HL-60 (cell line): ENCODE data around the gene TASOR2.

ENCODE experiments used
- DNase-seq, 2 experiments: peaks; one replicate each; pipeline ENCODE4 v3.0.0-alpha.2; 2010 to 2020; ENCODE audit warnings: low read depth in 1 of 2, low spot score in 1 of 2
- H3K27ac ChIP-seq: fragments of 250-450 bp; sonication (Bioruptor Pico); replicated peaks from 2 replicates; pipeline ENCODE4 v1.5.1; 2020; ENCODE audit warnings: mild to moderate bottlenecking, moderate library complexity
- H3K27me3 ChIP-seq: fragments of 250-450 bp; sonication (Bioruptor Pico); 2 replicates; pipeline ENCODE4 v1.5.1; 2021; ENCODE audit warnings: mild to moderate bottlenecking, moderate library complexity; ENCODE audit not compliant: insufficient read depth, poor library complexity, severe bottlenecking
- H3K4me3 ChIP-seq: replicated peaks from 2 replicates; pipeline ENCODE4 v1.5.1; 2011; ENCODE audit warnings: mild to moderate bottlenecking, control low read depth, low read length; ENCODE audit not compliant: insufficient read depth
- GABPA ChIP-seq: IDR thresholded peaks from 2 replicates; pipeline ENCODE4 v1.6.1; 2012; ENCODE audit warnings: low read depth
- POLR2AphosphoS5 ChIP-seq: IDR thresholded peaks from 2 replicates; pipeline ENCODE4 v1.6.1; 2012; ENCODE audit warnings: low read depth
- SPI1 ChIP-seq: IDR thresholded peaks from 2 replicates; pipeline ENCODE4 v1.6.1; 2012; ENCODE audit warnings: low read depth, mild to moderate bottlenecking, borderline replicate concordance
- TF ChIP-seq, protein P1 (sequence below): IDR thresholded peaks from 2 replicates; pipeline ENCODE4 v1.6.1; 2012; ENCODE audit warnings: low read depth; ENCODE audit not compliant: insufficient replicate concordance
- TF ChIP-seq, protein P2 (sequence below): IDR thresholded peaks from one replicate; pipeline ENCODE4 v1.5.1; 2011; ENCODE audit warnings: low read length, control low read depth, inconsistent platforms; ENCODE audit not compliant: insufficient read depth

Gene TASOR2

DNA sequence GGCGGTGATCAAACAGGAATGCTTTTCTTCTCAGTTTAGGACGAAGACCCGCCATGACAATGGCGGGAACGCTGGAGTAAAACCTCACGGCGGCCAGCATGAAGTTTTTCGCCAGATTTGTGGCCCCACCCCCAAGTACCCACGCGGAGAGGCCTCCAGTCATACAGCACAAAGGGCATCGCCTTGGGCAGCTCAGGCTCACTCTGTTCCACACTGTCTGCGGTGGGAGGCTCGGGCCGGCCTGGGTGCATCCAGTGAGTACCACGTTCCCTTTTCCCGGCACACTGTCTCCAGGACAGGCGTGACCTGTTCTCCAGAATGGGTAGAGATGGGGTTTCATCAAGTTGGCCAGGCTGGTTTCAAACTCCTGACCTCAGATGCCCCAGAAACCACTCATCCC lies 45.6 kb upstream of the TASOR2 start:
- no peak overlapping the region for H3K4me3 ChIP-seq
- TF ChIP-seq GABPA (no peak), SPI1 (no peak), POLR2AphosphoS5 (no peak)
- TF ChIP-seq, protein P1, sequence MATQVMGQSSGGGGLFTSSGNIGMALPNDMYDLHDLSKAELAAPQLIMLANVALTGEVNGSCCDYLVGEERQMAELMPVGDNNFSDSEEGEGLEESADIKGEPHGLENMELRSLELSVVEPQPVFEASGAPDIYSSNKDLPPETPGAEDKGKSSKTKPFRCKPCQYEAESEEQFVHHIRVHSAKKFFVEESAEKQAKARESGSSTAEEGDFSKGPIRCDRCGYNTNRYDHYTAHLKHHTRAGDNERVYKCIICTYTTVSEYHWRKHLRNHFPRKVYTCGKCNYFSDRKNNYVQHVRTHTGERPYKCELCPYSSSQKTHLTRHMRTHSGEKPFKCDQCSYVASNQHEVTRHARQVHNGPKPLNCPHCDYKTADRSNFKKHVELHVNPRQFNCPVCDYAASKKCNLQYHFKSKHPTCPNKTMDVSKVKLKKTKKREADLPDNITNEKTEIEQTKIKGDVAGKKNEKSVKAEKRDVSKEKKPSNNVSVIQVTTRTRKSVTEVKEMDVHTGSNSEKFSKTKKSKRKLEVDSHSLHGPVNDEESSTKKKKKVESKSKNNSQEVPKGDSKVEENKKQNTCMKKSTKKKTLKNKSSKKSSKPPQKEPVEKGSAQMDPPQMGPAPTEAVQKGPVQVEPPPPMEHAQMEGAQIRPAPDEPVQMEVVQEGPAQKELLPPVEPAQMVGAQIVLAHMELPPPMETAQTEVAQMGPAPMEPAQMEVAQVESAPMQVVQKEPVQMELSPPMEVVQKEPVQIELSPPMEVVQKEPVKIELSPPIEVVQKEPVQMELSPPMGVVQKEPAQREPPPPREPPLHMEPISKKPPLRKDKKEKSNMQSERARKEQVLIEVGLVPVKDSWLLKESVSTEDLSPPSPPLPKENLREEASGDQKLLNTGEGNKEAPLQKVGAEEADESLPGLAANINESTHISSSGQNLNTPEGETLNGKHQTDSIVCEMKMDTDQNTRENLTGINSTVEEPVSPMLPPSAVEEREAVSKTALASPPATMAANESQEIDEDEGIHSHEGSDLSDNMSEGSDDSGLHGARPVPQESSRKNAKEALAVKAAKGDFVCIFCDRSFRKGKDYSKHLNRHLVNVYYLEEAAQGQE, result no peak
- TF ChIP-seq, protein P2, sequence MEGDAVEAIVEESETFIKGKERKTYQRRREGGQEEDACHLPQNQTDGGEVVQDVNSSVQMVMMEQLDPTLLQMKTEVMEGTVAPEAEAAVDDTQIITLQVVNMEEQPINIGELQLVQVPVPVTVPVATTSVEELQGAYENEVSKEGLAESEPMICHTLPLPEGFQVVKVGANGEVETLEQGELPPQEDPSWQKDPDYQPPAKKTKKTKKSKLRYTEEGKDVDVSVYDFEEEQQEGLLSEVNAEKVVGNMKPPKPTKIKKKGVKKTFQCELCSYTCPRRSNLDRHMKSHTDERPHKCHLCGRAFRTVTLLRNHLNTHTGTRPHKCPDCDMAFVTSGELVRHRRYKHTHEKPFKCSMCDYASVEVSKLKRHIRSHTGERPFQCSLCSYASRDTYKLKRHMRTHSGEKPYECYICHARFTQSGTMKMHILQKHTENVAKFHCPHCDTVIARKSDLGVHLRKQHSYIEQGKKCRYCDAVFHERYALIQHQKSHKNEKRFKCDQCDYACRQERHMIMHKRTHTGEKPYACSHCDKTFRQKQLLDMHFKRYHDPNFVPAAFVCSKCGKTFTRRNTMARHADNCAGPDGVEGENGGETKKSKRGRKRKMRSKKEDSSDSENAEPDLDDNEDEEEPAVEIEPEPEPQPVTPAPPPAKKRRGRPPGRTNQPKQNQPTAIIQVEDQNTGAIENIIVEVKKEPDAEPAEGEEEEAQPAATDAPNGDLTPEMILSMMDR, result no peak
- no peak overlapping the region for H3K27ac ChIP-seq
- no peaks in the 10 kb centered on the region for H3K27me3 ChIP-seq
- DNase-seq, result no peak

DNA sequence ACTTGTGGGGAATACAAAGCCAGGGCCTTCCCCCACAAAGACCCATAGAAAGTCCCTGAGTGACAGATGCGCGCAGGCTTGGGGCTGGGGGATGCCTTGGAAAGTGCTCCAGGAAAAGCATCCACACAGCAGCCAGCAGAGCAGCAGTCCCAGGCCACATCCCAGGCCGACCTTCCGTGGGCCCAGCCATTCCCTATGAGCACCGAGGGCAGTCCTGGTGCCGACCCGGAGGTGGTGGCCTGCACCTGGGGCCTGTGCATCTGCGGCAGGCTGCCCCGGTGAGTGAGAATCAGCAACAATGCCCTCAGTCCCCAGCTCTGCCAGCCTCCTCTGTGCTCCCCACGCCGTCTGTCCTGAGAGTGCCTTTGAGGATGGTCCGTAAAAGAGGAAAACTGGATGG lies 44.6 kb upstream of the TASOR2 start:
- Histone ChIP-seq H3K27me3 (no peaks in the 10 kb centered on the region), H3K27ac (no peak overlapping the region), H3K4me3 (no peak overlapping the region)
- TF ChIP-seq POLR2AphosphoS5 (no peak), SPI1 (no peak), GABPA (no peak)
- TF ChIP-seq, protein P2, result no peak
- TF ChIP-seq, protein P1, result no peak
- no peak for DNase-seq

DNA sequence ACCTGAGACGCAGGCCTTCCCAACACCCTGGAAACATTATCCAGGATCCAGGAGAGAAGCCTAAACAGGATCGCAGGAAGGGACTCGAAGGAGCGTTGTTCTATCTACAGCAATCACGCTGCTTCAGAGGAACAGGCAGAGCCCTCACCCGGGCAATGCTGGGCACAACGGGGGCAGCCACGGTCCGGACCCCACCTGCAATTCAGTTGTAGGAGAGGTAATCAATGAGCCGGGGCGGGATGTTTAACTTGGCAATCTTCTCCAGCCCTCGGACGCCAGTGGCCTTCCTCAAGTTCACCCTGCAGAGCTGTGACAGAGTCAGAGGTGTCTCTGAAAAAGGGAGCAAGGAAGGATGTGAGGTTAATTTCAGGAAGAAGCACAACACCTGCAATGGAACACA lies 44.1 kb upstream of the TASOR2 start:
- Histone ChIP-seq H3K27ac (no peak overlapping the region), H3K27me3 (no peaks in the 10 kb centered on the region), H3K4me3 (no peak overlapping the region)
- TF ChIP-seq, protein P1, result no peak
- TF ChIP-seq SPI1 (no peak), POLR2AphosphoS5 (no peak), GABPA (no peak)
- TF ChIP-seq, protein P2, result no peak
- DNase-seq, result no peak
